ENCODE measurements around the gene FAM200B.

FAM200B gene

GRCh38 chr4:15670576-15670975 is 11.1 kb upstream of the FAM200B start:
- no peak for DNase-seq (ENCODE audit: low read depth, low spot score)
- no peaks in the 10 kb centered on the region for H3K4me1 ChIP-seq (ENCODE audit: insufficient read depth, insufficient read length)
- H3K36me3 ChIP-seq (ENCODE audit: insufficient read depth, insufficient read length, low read length), result peaks cover 50% of the 10 kb centered on the region

GRCh38 chr4:15672101-15672500 is 9.5 kb upstream of the FAM200B start:
- DNase-seq (ENCODE audit: low read depth, low spot score), result no peak
- H3K9ac ChIP-seq (ENCODE audit: insufficient read length, low read depth), result no peak overlapping the region
- H3K9me3 ChIP-seq (ENCODE audit: insufficient read depth, low read length), result no peaks in the 10 kb centered on the region
- no peak overlapping the region for H3K4me3 ChIP-seq (ENCODE audit: insufficient read length, low read depth)
- no peaks in the 10 kb centered on the region for H3K4me1 ChIP-seq (ENCODE audit: insufficient read depth, insufficient read length)
- no peaks in the 10 kb centered on the region for H3K27me3 ChIP-seq (ENCODE audit: insufficient read depth, insufficient read length)
- TF ChIP-seq SUZ12 (IDR thresholded peaks at IDR 0.05; ENCODE audit: extremely low read depth, insufficient read depth, insufficient read length) (no peak), ZNF274 (IDR thresholded peaks at IDR 0.05; ENCODE audit: low read depth, low read length) (no peak), YY1 (IDR thresholded peaks at IDR 0.05; ENCODE audit: insufficient read depth, insufficient read length) (no peak)
- peaks cover 39% of the 10 kb centered on the region for H3K36me3 ChIP-seq (ENCODE audit: insufficient read depth, insufficient read length, low read length)

More at GRCh38 chr4:15670576-15670975, 11.1 kb upstream of the FAM200B start:
- TF ChIP-seq ZNF274 (IDR thresholded peaks at IDR 0.05; ENCODE audit: low read depth, low read length) (no peak), YY1 (IDR thresholded peaks at IDR 0.05; ENCODE audit: insufficient read depth, insufficient read length) (no peak)
- Histone ChIP-seq H3K9me3 (ENCODE audit: insufficient read depth, low read length) (no peaks in the 10 kb centered on the region), H3K4me3 (ENCODE audit: insufficient read length, low read depth) (no peak overlapping the region), H3K27me3 (ENCODE audit: insufficient read depth, insufficient read length) (no peaks in the 10 kb centered on the region), H3K9ac (ENCODE audit: insufficient read length, low read depth) (no peak overlapping the region)

GRCh38 chr4:15673337-15673736 is 8.3 kb upstream of the FAM200B start:
- no peak overlapping the region for H3K4me3 ChIP-seq (ENCODE audit: insufficient read length, low read depth)
- H3K4me1 ChIP-seq (ENCODE audit: insufficient read depth, insufficient read length), result no peaks in the 10 kb centered on the region
- DNase-seq (ENCODE audit: low read depth, low spot score), result no peak
- no peaks in the 10 kb centered on the region for H3K27me3 ChIP-seq (ENCODE audit: insufficient read depth, insufficient read length)
- no peak for TF ChIP-seq YY1 (IDR thresholded peaks at IDR 0.05; ENCODE audit: insufficient read depth, insufficient read length)
- peaks cover 6% of the 10 kb centered on the region; the same call in 1 of the 2 replicates for H3K9me3 ChIP-seq (ENCODE audit: insufficient read depth, low read length)
- peaks cover 39% of the 10 kb centered on the region for H3K36me3 ChIP-seq (ENCODE audit: insufficient read depth, insufficient read length, low read length)
- no peak overlapping the region for H3K9ac ChIP-seq (ENCODE audit: insufficient read length, low read depth)

GRCh38 chr4:15674046-15674445 is 7.6 kb upstream of the FAM200B start:
- H3K4me3 ChIP-seq (ENCODE audit: insufficient read length, low read depth), result no peak overlapping the region
- no peaks in the 10 kb centered on the region for H3K4me1 ChIP-seq (ENCODE audit: insufficient read depth, insufficient read length)
- H3K27me3 ChIP-seq (ENCODE audit: insufficient read depth, insufficient read length), result no peaks in the 10 kb centered on the region
- H3K9ac ChIP-seq (ENCODE audit: insufficient read length, low read depth), result no peak overlapping the region
- H3K9me3 ChIP-seq (ENCODE audit: insufficient read depth, low read length), result peaks cover 6% of the 10 kb centered on the region; the same call in 1 of the 2 replicates
- peaks cover 36% of the 10 kb centered on the region for H3K36me3 ChIP-seq (ENCODE audit: insufficient read depth, insufficient read length, low read length)
- no peak for DNase-seq (ENCODE audit: low read depth, low spot score)
- TF ChIP-seq ZNF274 (IDR thresholded peaks at IDR 0.05; ENCODE audit: low read depth, low read length), result no peak
- TF ChIP-seq SUZ12 (IDR thresholded peaks at IDR 0.05; ENCODE audit: extremely low read depth, insufficient read depth, insufficient read length), result no peak
- no peak for TF ChIP-seq YY1 (IDR thresholded peaks at IDR 0.05; ENCODE audit: insufficient read depth, insufficient read length)

- TF ChIP-seq ZNF274 (IDR thresholded peaks at IDR 0.05; ENCODE audit: low read depth, low read length) (no peak), YY1 (IDR thresholded peaks at IDR 0.05; ENCODE audit: insufficient read depth, insufficient read length) (no peak), SUZ12 (IDR thresholded peaks at IDR 0.05; ENCODE audit: extremely low read depth, insufficient read depth, insufficient read length) (no peak)
- H3K36me3 ChIP-seq (ENCODE audit: insufficient read depth, insufficient read length, low read length), result peaks cover 42% of the 10 kb centered on the region
- peaks cover 6% of the 10 kb centered on the region; the same call in 1 of the 2 replicates for H3K9me3 ChIP-seq (ENCODE audit: insufficient read depth, low read length)
- H3K4me1 ChIP-seq (ENCODE audit: insufficient read depth, insufficient read length), result no peaks in the 10 kb centered on the region
- no peak overlapping the region for H3K9ac ChIP-seq (ENCODE audit: insufficient read length, low read depth)
- no peak overlapping the region for H3K4me3 ChIP-seq (ENCODE audit: insufficient read length, low read depth)
- H3K27me3 ChIP-seq (ENCODE audit: insufficient read depth, insufficient read length), result no peaks in the 10 kb centered on the region
- no peak for DNase-seq (ENCODE audit: low read depth, low spot score)
Observed at GRCh38 chr4:15674926-15675325, 6.7 kb upstream of the FAM200B start.

GRCh38 chr4:15675356-15675755 is 6.3 kb upstream of the FAM200B start:
- H3K9me3 ChIP-seq (ENCODE audit: insufficient read depth, low read length), result peaks cover 6% of the 10 kb centered on the region; the same call in 1 of the 2 replicates
- no peak overlapping the region for H3K4me3 ChIP-seq (ENCODE audit: insufficient read length, low read depth)
- no peak for DNase-seq (ENCODE audit: low read depth, low spot score)
- peaks cover 43% of the 10 kb centered on the region for H3K36me3 ChIP-seq (ENCODE audit: insufficient read depth, insufficient read length, low read length)
- H3K27me3 ChIP-seq (ENCODE audit: insufficient read depth, insufficient read length), result no peaks in the 10 kb centered on the region
- TF ChIP-seq SUZ12 (IDR thresholded peaks at IDR 0.05; ENCODE audit: extremely low read depth, insufficient read depth, insufficient read length) (no peak), ZNF274 (IDR thresholded peaks at IDR 0.05; ENCODE audit: low read depth, low read length) (no peak)
- no peaks in the 10 kb centered on the region for H3K4me1 ChIP-seq (ENCODE audit: insufficient read depth, insufficient read length)
- no peak overlapping the region for H3K9ac ChIP-seq (ENCODE audit: insufficient read length, low read depth)

GRCh38 chr4:15676039-15676438 is 5.6 kb upstream of the FAM200B start:
- no peak for DNase-seq (ENCODE audit: low read depth, low spot score)
- H3K36me3 ChIP-seq (ENCODE audit: insufficient read depth, insufficient read length, low read length), result peaks cover 42% of the 10 kb centered on the region
- H3K4me1 ChIP-seq (ENCODE audit: insufficient read depth, insufficient read length), result no peaks in the 10 kb centered on the region
- TF ChIP-seq SUZ12 (IDR thresholded peaks at IDR 0.05; ENCODE audit: extremely low read depth, insufficient read depth, insufficient read length), result no peak
- TF ChIP-seq YY1 (IDR thresholded peaks at IDR 0.05; ENCODE audit: insufficient read depth, insufficient read length), result no peak
- no peak for TF ChIP-seq ZNF274 (IDR thresholded peaks at IDR 0.05; ENCODE audit: low read depth, low read length)
- no peak overlapping the region for H3K9ac ChIP-seq (ENCODE audit: insufficient read length, low read depth)
- H3K9me3 ChIP-seq (ENCODE audit: insufficient read depth, low read length), result peaks cover 6% of the 10 kb centered on the region; the same call in 1 of the 2 replicates
- H3K27me3 ChIP-seq (ENCODE audit: insufficient read depth, insufficient read length), result no peaks in the 10 kb centered on the region
- no peak overlapping the region for H3K4me3 ChIP-seq (ENCODE audit: insufficient read length, low read depth)

- peaks cover 35% of the 10 kb centered on the region for H3K36me3 ChIP-seq (ENCODE audit: insufficient read depth, insufficient read length, low read length)
- no peaks in the 10 kb centered on the region for H3K4me1 ChIP-seq (ENCODE audit: insufficient read depth, insufficient read length)
- no peak overlapping the region for H3K4me3 ChIP-seq (ENCODE audit: insufficient read length, low read depth)
- H3K9ac ChIP-seq (ENCODE audit: insufficient read length, low read depth), result no peak overlapping the region
- no peak for DNase-seq (ENCODE audit: low read depth, low spot score)
- H3K27me3 ChIP-seq (ENCODE audit: insufficient read depth, insufficient read length), result no peaks in the 10 kb centered on the region
- no peak for TF ChIP-seq ZNF274 (IDR thresholded peaks at IDR 0.05; ENCODE audit: low read depth, low read length)
- TF ChIP-seq SUZ12 (IDR thresholded peaks at IDR 0.05; ENCODE audit: extremely low read depth, insufficient read depth, insufficient read length), result no peak
- TF ChIP-seq YY1 (IDR thresholded peaks at IDR 0.05; ENCODE audit: insufficient read depth, insufficient read length), result no peak
- H3K9me3 ChIP-seq (ENCODE audit: insufficient read depth, low read length), result peaks cover 6% of the 10 kb centered on the region; the same call in 1 of the 2 replicates
Observed at GRCh38 chr4:15676899-15677298, 4.7 kb upstream of the FAM200B start.
